T-helper 2 cell treated with Interferon-gamma antibody and Interleukin-4, amounts not matched to agents 5 μg/mL and 100 μg/mL, for 36 hours (primary cell): Measurements from ENCODE around the gene PLEKHJ1.

ENCODE experiments used
- DNase-seq: peaks from one replicate; pipeline ENCODE4 v3.0.0; 2021; ENCODE audit warnings: low spot score
- H3K27ac Mint-ChIP-seq: one replicate; pipeline ENCODE4 v1.8.0; 2021; ENCODE audit warnings: mild to moderate bottlenecking, mixed read lengths
- H3K27me3 Mint-ChIP-seq: one replicate; pipeline ENCODE4 v1.8.0; 2021; ENCODE audit warnings: low read depth, mixed read lengths
- H3K36me3 Mint-ChIP-seq: one replicate; pipeline ENCODE4 v1.8.0; 2021; ENCODE audit warnings: low read depth, mixed read lengths
- H3K4me1 Mint-ChIP-seq: one replicate; pipeline ENCODE4 v1.8.0; 2021; ENCODE audit warnings: low read depth, mixed read lengths
- H3K4me3 Mint-ChIP-seq: one replicate; pipeline ENCODE4 v1.8.0; 2022; ENCODE audit warnings: mild to moderate bottlenecking, moderate library complexity, mixed read lengths
- H3K9me3 Mint-ChIP-seq: one replicate; pipeline ENCODE4 v1.8.0; 2021; ENCODE audit warnings: mixed read lengths

Gene PLEKHJ1

DNA sequence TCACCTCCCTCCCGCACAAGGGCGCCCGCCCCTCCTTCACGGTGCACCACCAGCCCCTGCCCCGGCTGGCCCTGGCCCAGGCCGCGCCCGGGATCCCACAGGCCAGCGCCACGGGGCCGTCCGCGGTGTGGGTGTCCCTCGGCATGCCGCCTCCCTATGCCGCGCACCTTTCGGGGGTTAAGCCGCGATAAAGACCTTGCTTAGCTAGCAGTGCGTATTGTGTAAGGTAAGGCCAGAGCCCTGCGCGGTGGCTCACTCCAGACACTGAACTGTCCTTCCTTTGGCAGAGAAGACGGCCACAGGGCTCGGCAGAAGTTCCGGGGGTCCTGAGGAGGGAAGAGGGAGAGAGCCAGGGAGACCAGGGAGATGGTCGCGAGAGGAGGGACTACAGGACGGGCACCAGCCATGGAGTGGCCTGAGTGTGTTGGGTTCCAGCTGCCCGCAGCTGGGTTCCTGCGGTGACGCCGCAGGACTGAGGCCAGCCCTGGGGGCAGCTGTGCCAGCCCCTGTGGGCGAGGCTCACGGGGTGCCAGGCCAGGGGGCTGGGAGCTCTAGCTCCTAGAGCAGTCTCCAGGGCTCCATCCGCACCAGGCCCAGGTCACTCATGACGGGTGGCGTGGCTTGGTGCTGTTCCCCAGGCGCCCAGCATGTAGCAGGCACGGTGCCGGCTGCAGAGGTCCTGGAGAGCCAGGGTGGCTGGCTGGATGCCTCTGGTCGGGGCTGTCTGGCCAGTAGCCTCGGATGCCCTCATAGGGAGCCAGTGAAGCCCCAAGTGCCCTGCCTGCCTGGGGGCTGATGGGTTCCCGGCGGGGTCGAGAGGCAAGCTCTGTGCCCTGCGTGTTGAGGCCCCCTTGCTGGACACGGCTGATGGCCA, 7.7 kb downstream of the PLEKHJ1 start:
- peaks cover 27% of the 10 kb centered on the region for H3K36me3 Mint-ChIP-seq
- no peak for DNase-seq
- no peaks in the 10 kb centered on the region for H3K4me1 Mint-ChIP-seq
- no peak overlapping the region for H3K27ac Mint-ChIP-seq
- no peak overlapping the region for H3K4me3 Mint-ChIP-seq
- H3K27me3 Mint-ChIP-seq = no peaks in the 10 kb centered on the region
- H3K9me3 Mint-ChIP-seq = no peaks in the 10 kb centered on the region

DNA sequence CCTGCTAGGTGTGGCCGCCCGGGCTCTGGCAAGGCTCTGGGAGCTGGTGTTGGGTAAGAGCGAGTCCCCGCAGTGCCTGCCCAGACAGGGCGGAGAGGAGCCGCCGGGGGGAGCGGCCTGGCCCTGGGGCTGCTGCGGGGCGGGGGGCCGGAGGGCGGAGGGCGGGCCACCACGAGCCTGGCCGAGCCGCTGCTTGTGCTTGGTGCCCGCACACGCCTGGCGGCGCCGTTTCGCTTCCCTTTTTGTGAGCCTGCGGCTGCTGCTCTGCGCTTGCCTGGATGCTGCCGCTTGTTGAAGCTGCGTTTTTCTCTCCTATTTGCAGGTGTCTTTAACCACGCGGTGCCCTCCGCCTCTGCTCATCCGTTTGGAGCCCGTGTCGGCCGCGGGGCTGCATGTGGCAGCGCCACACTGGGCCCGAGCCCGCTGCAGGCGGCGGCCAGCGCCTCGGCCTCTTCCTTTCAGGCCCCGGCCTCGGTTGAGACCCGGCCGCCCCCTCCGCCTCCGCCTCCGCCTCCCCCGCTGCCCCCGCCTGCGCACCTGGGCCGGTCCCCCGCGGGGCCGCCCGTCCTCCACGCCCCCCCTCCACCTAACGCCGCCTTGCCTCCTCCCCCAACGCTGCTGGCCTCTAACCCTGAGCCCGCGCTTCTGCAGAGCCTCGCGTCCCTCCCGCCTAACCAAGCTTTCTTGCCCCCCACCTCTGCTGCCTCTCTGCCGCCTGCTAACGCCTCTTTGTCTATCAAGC, 8.5 kb downstream of the PLEKHJ1 start:
- DNase-seq = no peak
- Mint-ChIP-seq H3K27me3 (no peaks in the 10 kb centered on the region), H3K9me3 (no peaks in the 10 kb centered on the region), H3K4me1 (no peaks in the 10 kb centered on the region), H3K36me3 (peaks cover 24% of the 10 kb centered on the region), H3K27ac (no peak overlapping the region), H3K4me3 (no peak overlapping the region)

DNA sequence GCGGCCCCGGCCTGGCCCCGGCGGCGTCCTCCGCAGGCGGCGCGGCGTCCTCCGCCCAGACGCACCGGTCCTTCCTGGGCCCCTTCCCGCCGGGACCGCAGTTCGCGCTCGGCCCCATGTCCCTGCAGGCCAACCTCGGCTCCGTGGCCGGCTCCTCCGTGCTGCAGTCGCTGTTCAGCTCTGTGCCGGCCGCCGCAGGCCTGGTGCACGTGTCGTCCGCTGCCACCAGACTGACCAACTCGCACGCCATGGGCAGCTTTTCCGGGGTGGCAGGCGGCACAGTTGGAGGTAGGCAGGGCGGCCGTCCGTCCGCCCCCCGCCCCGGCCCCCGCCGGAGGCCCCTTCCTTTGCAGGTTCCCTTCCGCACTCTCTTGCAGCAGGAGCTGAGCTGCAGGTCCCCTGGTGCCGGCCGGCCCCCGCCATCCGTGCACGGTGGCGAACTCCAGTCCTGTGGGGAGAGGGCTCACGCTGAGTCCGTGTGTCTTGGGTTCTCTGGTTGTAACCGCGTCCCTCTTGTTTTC, 9.2 kb downstream of the PLEKHJ1 start:
- Mint-ChIP-seq H3K36me3 (peaks cover 22% of the 10 kb centered on the region), H3K27ac (no peak overlapping the region), H3K4me3 (no peak overlapping the region), H3K4me1 (no peaks in the 10 kb centered on the region), H3K9me3 (no peaks in the 10 kb centered on the region), H3K27me3 (no peaks in the 10 kb centered on the region)
- DNase-seq = no peak

DNA sequence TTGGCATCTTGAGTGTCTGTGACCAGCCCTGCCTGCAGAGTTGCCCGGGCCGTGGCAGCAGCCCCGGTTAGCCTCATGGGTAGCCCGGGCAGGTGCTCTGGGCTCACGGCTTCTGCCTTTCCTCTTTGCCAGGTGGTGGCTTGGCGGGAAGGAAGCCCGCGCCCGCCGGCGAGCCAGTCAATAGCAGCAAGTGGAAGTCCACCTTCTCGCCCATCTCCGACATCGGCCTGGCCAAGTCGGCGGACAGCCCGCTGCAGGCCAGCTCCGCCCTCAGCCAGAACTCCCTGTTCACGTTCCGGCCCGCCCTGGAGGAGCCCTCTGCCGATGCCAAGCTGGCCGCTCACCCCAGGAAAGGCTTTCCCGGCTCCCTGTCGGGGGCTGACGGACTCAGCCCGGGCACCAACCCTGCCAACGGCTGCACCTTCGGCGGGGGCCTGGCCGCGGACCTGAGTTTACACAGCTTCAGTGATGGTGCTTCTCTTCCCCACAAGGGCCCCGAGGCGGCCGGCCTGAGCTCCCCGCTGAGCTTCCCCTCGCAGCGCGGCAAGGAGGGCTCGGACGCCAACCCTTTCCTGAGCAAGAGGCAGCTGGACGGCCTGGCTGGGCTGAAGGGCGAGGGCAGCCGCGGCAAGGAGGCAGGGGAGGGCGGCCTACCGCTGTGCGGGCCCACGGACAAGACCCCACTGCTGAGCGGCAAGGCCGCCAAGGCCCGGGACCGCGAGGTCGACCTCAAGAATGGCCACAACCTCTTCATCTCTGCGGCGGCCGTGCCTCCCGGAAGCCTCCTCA, 9.9 kb downstream of the PLEKHJ1 start:
- H3K36me3 Mint-ChIP-seq = peaks cover 17% of the 10 kb centered on the region
- no peak for DNase-seq
- no peak overlapping the region for H3K27ac Mint-ChIP-seq

DNA sequence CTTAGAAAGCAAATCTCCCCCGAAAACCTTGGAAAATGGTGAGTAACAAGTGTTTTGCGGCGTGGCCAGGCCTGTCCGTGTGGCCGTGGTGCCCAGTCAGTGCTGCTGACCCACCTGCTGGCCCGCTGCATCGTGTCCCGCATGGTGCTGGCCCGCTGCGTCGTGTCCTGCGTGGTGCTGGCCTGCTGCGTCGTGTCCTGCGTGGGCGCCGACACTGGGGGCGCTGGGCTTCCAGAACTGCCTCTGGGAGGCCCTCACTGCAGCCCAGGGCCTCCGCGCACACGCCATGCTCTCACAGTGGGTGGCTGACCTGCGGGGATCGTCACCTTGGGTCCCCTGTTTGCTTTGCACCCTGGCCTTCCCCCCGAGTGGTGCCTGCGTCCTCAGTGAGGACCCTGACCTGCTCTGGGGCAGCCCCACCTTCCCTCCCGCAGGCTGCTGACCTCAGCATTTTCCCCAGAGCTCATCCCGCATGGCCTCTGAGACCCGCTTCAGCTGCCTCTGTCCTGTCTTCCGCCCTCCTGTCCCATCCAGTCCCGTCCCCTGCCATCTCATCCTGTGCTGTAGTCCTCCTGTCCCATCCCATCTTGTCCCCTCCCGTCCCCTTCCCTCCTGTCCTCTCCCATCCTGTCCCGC, 10.6 kb downstream of the PLEKHJ1 start:
- Mint-ChIP-seq H3K36me3 (peaks cover 17% of the 10 kb centered on the region), H3K4me1 (no peaks in the 10 kb centered on the region), H3K27me3 (no peaks in the 10 kb centered on the region), H3K4me3 (no peak overlapping the region), H3K27ac (no peak overlapping the region), H3K9me3 (no peaks in the 10 kb centered on the region)
- DNase-seq = no peak

More for the DNA sequence above, 9.9 kb downstream of the PLEKHJ1 start:
- Mint-ChIP-seq H3K9me3 (no peaks in the 10 kb centered on the region), H3K27me3 (no peaks in the 10 kb centered on the region), H3K4me3 (no peak overlapping the region), H3K4me1 (no peaks in the 10 kb centered on the region)

DNA sequence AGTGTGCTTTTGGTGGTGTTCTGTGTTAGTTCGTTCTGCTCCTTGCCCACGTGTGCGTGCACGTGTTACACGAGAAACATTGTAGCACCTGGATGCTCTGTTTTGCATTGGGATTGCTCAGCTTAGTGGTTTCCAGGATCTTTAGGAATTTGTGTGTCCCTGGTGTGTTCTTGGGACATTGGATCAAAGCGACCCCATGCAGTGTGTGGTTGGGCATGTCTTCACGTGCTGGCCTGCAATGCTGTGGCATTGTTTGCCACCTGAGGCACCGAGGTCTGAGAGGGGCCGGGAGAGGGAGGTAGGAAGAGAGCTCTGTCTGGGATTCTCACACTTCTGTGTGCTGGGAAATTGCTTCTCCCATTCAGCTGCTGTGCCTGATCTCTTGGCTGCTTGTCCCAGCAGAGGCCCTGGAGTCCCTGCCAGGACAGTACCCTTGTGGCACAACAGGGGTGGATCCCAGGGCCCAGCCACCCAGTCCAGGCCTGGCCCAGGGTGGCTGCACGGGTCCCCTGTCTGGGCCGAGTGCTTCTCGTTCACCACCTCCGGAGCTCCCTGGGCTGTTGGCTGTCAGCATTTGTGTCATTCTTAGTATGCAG, 11.3 kb downstream of the PLEKHJ1 start:
- DNase-seq = no peak
- Mint-ChIP-seq H3K36me3 (peaks cover 15% of the 10 kb centered on the region), H3K4me1 (no peaks in the 10 kb centered on the region), H3K27ac (no peak overlapping the region), H3K27me3 (no peaks in the 10 kb centered on the region), H3K4me3 (no peak overlapping the region), H3K9me3 (no peaks in the 10 kb centered on the region)

DNA sequence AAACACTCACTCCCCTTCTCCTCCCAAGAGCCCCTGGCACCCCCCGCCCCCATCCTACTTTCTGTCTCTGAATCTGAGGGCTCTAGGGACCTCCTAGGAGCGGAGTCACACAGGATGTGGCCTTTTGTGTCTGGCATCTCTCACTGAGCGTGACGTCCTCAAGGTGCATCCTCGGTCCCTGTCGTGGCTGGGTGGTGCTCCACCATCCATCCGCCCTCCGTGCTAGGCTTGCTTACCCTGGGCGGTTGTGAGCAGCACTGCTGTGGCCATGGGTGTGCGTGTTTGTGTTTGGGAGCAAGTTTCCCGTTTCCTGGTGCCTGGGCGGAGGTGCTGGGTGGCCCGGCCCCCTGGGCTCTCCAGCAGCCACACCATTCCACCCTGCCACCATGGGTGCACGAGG, 12.2 kb downstream of the PLEKHJ1 start:
- no peak for DNase-seq
- H3K4me3 Mint-ChIP-seq = no peak overlapping the region

GRCh38 chr19:2223391-2223790, 12.7 kb downstream of the PLEKHJ1 start:
- Mint-ChIP-seq H3K4me1 (no peaks in the 10 kb centered on the region), H3K27ac (no peak overlapping the region), H3K4me3 (no peak overlapping the region), H3K27me3 (no peaks in the 10 kb centered on the region), H3K36me3 (peaks cover 15% of the 10 kb centered on the region), H3K9me3 (no peaks in the 10 kb centered on the region)
- DNase-seq = no peak

More for the DNA sequence above, 12.2 kb downstream of the PLEKHJ1 start:
- peaks cover 15% of the 10 kb centered on the region for H3K36me3 Mint-ChIP-seq
- H3K9me3 Mint-ChIP-seq = no peaks in the 10 kb centered on the region
- H3K27ac Mint-ChIP-seq = no peak overlapping the region
- H3K27me3 Mint-ChIP-seq = no peaks in the 10 kb centered on the region
- no peaks in the 10 kb centered on the region for H3K4me1 Mint-ChIP-seq

DNA sequence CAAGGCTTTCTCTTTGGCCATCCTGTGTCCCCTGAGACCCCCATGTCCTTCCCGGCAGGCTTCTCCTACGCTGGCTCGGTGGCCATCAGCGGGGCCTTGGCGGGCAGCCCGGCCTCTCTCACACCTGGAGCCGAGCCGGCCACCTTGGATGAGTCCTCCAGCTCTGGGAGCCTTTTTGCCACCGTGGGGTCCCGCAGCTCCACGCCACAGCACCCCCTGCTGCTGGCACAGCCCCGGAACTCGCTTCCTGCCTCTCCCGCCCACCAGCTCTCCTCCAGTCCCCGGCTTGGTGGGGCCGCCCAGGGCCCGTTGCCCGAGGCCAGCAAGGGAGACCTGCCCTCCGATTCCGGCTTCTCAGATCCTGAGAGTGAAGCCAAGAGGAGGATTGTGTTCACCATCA, 14.2 kb downstream of the PLEKHJ1 start:
- DNase-seq = no peak
- Mint-ChIP-seq H3K36me3 (peaks cover 22% of the 10 kb centered on the region), H3K27ac (no peak overlapping the region), H3K27me3 (no peaks in the 10 kb centered on the region), H3K4me1 (no peaks in the 10 kb centered on the region), H3K4me3 (no peak overlapping the region), H3K9me3 (no peaks in the 10 kb centered on the region)

DNA sequence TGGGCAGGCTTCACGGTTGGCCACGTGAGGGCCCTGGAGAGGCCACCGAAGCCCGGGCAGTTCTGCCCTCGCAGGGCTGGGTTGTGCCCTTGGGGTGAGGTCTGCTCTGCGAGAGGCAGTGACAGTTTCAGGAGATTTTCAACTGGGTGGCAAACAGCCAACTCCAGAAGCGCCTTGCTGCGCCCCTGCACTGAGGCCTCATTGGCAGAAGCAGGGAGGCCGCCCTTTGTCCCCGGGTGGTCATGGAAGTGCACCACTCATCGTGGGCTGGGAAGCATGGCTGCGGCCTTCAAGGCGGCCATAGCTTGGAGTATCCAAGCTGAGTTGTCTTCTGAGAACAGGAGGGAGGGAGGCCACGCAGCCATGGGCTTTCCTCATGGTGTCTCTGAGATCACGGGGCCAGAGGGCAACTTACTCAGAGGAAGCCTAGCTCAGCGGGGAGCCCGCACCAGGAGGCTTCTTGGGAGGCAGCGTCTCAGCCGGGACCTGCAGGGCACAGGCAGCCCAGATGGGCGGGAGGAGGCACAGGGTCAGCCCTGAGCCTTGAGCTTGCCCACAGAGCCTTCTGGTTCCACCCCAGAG, 14.8 kb downstream of the PLEKHJ1 start:
- no peaks in the 10 kb centered on the region for H3K27me3 Mint-ChIP-seq
- peaks cover 26% of the 10 kb centered on the region for H3K36me3 Mint-ChIP-seq
- no peaks in the 10 kb centered on the region for H3K9me3 Mint-ChIP-seq
- no peak for DNase-seq
- no peak overlapping the region for H3K27ac Mint-ChIP-seq
- H3K4me3 Mint-ChIP-seq = no peak overlapping the region
- H3K4me1 Mint-ChIP-seq = no peaks in the 10 kb centered on the region

- Mint-ChIP-seq H3K9me3 (no peaks in the 10 kb centered on the region), H3K27ac (no peak overlapping the region), H3K27me3 (no peaks in the 10 kb centered on the region), H3K4me1 (peaks cover 3% of the 10 kb centered on the region), H3K4me3 (no peak overlapping the region), H3K36me3 (peaks cover 26% of the 10 kb centered on the region)
- DNase-seq = no peak
Measured at GRCh38 chr19:2219726-2220125, 16.4 kb downstream of the PLEKHJ1 start.

- peaks cover 5% of the 10 kb centered on the region for H3K4me1 Mint-ChIP-seq
- H3K27ac Mint-ChIP-seq = no peak overlapping the region
- no peaks in the 10 kb centered on the region for H3K27me3 Mint-ChIP-seq
- no peak overlapping the region for H3K4me3 Mint-ChIP-seq
- H3K9me3 Mint-ChIP-seq = no peaks in the 10 kb centered on the region
- no peak for DNase-seq
- peaks cover 22% of the 10 kb centered on the region for H3K36me3 Mint-ChIP-seq
Measured at GRCh38 chr19:2217591-2217990, 18.5 kb downstream of the PLEKHJ1 start.
